ENCODE results near the gene SCEL.

Gene SCEL

DNA sequence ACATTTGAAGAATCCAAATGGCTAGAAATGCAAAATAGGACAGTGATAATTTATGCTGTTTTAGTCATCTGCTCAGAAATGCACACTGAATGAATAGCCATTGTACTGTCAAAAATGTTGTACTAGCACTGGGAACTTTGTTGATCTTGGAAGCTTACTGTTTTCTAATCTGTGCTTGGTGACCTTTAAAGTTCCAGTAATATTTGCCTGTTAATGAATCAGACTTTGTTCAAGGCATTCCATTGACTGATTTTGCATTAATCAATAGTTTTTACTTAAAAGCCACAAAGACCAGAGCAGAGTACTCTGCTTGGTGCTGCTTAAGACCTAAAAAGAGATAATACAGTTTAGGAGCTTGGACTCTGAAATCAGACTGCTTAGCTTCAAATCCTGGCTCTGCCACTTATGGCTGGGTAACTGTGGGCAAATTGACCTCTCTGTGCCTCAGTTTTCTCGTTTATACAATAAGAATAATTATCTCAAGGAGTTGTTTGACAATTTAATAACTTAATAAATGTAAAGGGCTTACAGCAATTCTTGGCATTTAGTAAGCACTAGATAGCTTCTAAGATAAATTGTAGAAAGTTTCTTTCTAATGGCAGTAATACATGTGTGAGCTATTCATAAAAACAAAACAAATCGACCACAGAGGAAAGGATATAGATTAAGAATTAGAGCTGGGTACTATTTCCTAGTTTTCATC is 157.4 kb downstream of the SCEL start:
- no peak for TF ChIP-seq TAF1 (IDR thresholded peaks at IDR 0.05; ENCODE audit: borderline replicate concordance, low read depth, low read length)
- TF ChIP-seq POLR2A (IDR thresholded peaks at IDR 0.05; ENCODE audit: low read depth, low read length) = no peak
- TF ChIP-seq POLR2AphosphoS5 (IDR thresholded peaks at IDR 0.05; ENCODE audit: low read depth, low read length) = no peak
- no peak for FAIRE-seq
- DNase-seq (ENCODE audit: insufficient read length) = no peak

DNA sequence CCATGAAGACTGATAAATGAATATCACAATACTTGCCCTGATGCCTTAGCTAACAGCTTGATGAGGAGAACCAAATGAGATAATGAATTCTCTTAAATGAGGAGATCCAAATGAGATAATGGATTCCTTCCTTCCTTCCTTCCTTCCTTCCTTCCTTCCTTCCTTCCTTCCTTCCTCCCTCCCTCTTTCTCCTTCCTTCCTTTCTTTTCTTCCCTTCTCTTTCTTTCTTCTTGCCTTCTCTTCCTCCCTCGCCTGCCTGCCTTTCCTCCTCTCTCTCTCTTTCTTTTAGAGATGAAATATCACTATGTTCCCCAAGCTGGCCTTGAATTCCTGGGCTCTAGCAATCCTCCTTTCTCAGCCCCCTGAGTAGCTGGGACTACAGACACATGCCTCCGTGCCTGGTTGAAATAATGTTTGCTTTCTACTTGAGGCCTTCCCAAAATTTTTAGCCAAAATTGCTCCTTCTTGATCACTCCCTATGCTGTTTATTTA is 158.0 kb downstream of the SCEL start:
- DNase-seq (ENCODE audit: insufficient read length) (no peak), FAIRE-seq (no peak)
- TF ChIP-seq TAF1 (IDR thresholded peaks at IDR 0.05; ENCODE audit: borderline replicate concordance, low read depth, low read length) (no peak), POLR2AphosphoS5 (IDR thresholded peaks at IDR 0.05; ENCODE audit: low read depth, low read length) (no peak), POLR2A (IDR thresholded peaks at IDR 0.05; ENCODE audit: low read depth, low read length) (no peak)
